MG63 (cell line): ENCODE measurements around the gene RAPGEF4. TPM values are rescaled to one million over a fixed set of nuclear protein-coding genes. Genes with fewer than 3 reads are reported as not detected.

ENCODE experiments used
- DNase-seq: peaks from one replicate; pipeline ENCODE4 v3.0.0-alpha.2; 2020
- H3K27me3 ChIP-seq: fragments of 250-450 bp; sonication (Bioruptor Pico); 2 replicates; pipeline ENCODE4 v1.5.1; 2020; ENCODE audit warnings: mild to moderate bottlenecking, moderate library complexity
- H3K36me3 ChIP-seq: fragments of 250-450 bp; sonication (Bioruptor Pico); 2 replicates; pipeline ENCODE4 v1.5.1; 2020; ENCODE audit warnings: mild to moderate bottlenecking, moderate library complexity
- H3K4me3 ChIP-seq: fragments of 250-450 bp; sonication (Bioruptor Pico); 2 replicates; pipeline ENCODE4 v1.5.1; 2020; ENCODE audit warnings: mild to moderate bottlenecking, moderate library complexity
- H3K9me3 ChIP-seq: fragments of 250-450 bp; sonication (Bioruptor Pico); 2 replicates; pipeline ENCODE4 v1.5.1; 2020; ENCODE audit warnings: mild to moderate bottlenecking, moderate library complexity
- total RNA-seq: library from RNA; depleted of rRNA; stranded (reverse); fragments of >200 nt; shearing (Covaris generic); gene quantifications from 2 replicates; pipeline ENCODE4 v1.2.3, GENCODE V29; 2014; ENCODE audit warnings: low replicate concordance

The RAPGEF4 gene
- total RNA-seq, 1 experiment from 2014 or later = not detected

- Histone ChIP-seq H3K9me3 (no peaks in the 10 kb centered on the region), H3K27me3 (no peaks in the 10 kb centered on the region)
Observed at GRCh38 chr2:172967036-172967982, 231.7 kb downstream of the RAPGEF4 start.

GRCh38 chr2:172968061-172968469 lies 232.4 kb downstream of the RAPGEF4 start:
- no peak overlapping the region for H3K4me3 ChIP-seq
- H3K9me3 ChIP-seq = no peaks in the 10 kb centered on the region
- peak; percentile 91 for DNase-seq
- no peaks in the 10 kb centered on the region for H3K36me3 ChIP-seq
- no peaks in the 10 kb centered on the region for H3K27me3 ChIP-seq

More at GRCh38 chr2:172967036-172967982, 231.7 kb downstream of the RAPGEF4 start:
- peaks cover under 1% of the 10 kb centered on the region; the same call in 1 of the 2 replicates for H3K36me3 ChIP-seq
- H3K4me3 ChIP-seq = no peak overlapping the region
- no peak for DNase-seq

- Histone ChIP-seq H3K36me3 (no peaks in the 10 kb centered on the region), H3K27me3 (no peaks in the 10 kb centered on the region), H3K9me3 (no peaks in the 10 kb centered on the region), H3K4me3 (no peak overlapping the region)
- no peak for DNase-seq
Observed at GRCh38 chr2:172969166-172969565, 233.5 kb downstream of the RAPGEF4 start.

- Histone ChIP-seq H3K27me3 (no peaks in the 10 kb centered on the region), H3K9me3 (no peaks in the 10 kb centered on the region), H3K4me3 (no peak overlapping the region), H3K36me3 (no peaks in the 10 kb centered on the region)
- no peak for DNase-seq
Observed at GRCh38 chr2:172969609-172970008, 234.0 kb downstream of the RAPGEF4 start.

GRCh38 chr2:172970660-172971059 lies 235.0 kb downstream of the RAPGEF4 start:
- no peak for DNase-seq
- Histone ChIP-seq H3K27me3 (0 out of 2 replicates have a peak, but pooled peaks cover 2% of the 10 kb centered on the region), H3K9me3 (no peaks in the 10 kb centered on the region), H3K4me3 (no peak overlapping the region), H3K36me3 (no peaks in the 10 kb centered on the region)

GRCh38 chr2:172972005-172972619 lies 236.5 kb downstream of the RAPGEF4 start:
- Histone ChIP-seq H3K36me3 (no peaks in the 10 kb centered on the region), H3K9me3 (no peaks in the 10 kb centered on the region)
- peak; percentile 39 for DNase-seq

GRCh38 chr2:172974762-172975161 lies 239.1 kb downstream of the RAPGEF4 start:
- Histone ChIP-seq H3K27me3 (0 out of 2 replicates have a peak, but pooled peaks cover 2% of the 10 kb centered on the region), H3K9me3 (no peaks in the 10 kb centered on the region), H3K36me3 (no peaks in the 10 kb centered on the region), H3K4me3 (no peak overlapping the region)
- no peak for DNase-seq

More at GRCh38 chr2:172972005-172972619, 236.5 kb downstream of the RAPGEF4 start:
- 0 out of 2 replicates have a peak, but pooled peaks cover 2% of the 10 kb centered on the region for H3K27me3 ChIP-seq
- no peak overlapping the region for H3K4me3 ChIP-seq

GRCh38 chr2:172976116-172976515 lies 240.5 kb downstream of the RAPGEF4 start:
- Histone ChIP-seq H3K9me3 (no peaks in the 10 kb centered on the region), H3K4me3 (no peak overlapping the region), H3K27me3 (peaks cover 2% of the 10 kb centered on the region; the same call in 1 of the 2 replicates), H3K36me3 (no peaks in the 10 kb centered on the region)
- DNase-seq = no peak

- no peaks in the 10 kb centered on the region for H3K36me3 ChIP-seq
- H3K9me3 ChIP-seq = no peaks in the 10 kb centered on the region
- DNase-seq = no peak
- H3K27me3 ChIP-seq = peaks cover 4% of the 10 kb centered on the region; the same call in 1 of the 2 replicates
- H3K4me3 ChIP-seq = no peak overlapping the region
Observed at GRCh38 chr2:172976816-172977215, 241.2 kb downstream of the RAPGEF4 start.

- Histone ChIP-seq H3K27me3 (peaks cover 4% of the 10 kb centered on the region; the same call in 1 of the 2 replicates), H3K4me3 (no peak overlapping the region), H3K36me3 (no peaks in the 10 kb centered on the region), H3K9me3 (no peaks in the 10 kb centered on the region)
- no peak for DNase-seq
Observed at GRCh38 chr2:172977270-172978062, 241.8 kb downstream of the RAPGEF4 start.

- no peaks in the 10 kb centered on the region for H3K9me3 ChIP-seq
- no peak overlapping the region for H3K4me3 ChIP-seq
- H3K27me3 ChIP-seq = peaks cover 4% of the 10 kb centered on the region; the same call in 1 of the 2 replicates
- H3K36me3 ChIP-seq = no peaks in the 10 kb centered on the region
- no peak for DNase-seq
Observed at GRCh38 chr2:172978063-172978383, 242.4 kb downstream of the RAPGEF4 start.

GRCh38 chr2:172985139-172985892 lies 249.7 kb downstream of the RAPGEF4 start:
- peak; percentile 86 for DNase-seq
- no peaks in the 10 kb centered on the region for H3K36me3 ChIP-seq
- H3K27me3 ChIP-seq = peaks cover 2% of the 10 kb centered on the region; the same call in 1 of the 2 replicates
- H3K9me3 ChIP-seq = no peaks in the 10 kb centered on the region
- H3K4me3 ChIP-seq = peak overlapping the region; percentile 16; the same call in 1 of the 2 replicates

- H3K36me3 ChIP-seq = no peaks in the 10 kb centered on the region
- H3K9me3 ChIP-seq = no peaks in the 10 kb centered on the region
- peaks cover 2% of the 10 kb centered on the region; the same call in 1 of the 2 replicates for H3K27me3 ChIP-seq
- DNase-seq = no peak
- H3K4me3 ChIP-seq = no peak overlapping the region
Observed at GRCh38 chr2:172986040-172986439, 250.4 kb downstream of the RAPGEF4 start.

GRCh38 chr2:172988728-172989127 lies 253.1 kb downstream of the RAPGEF4 start:
- Histone ChIP-seq H3K4me3 (no peak overlapping the region), H3K9me3 (no peaks in the 10 kb centered on the region), H3K36me3 (no peaks in the 10 kb centered on the region), H3K27me3 (no peaks in the 10 kb centered on the region)
- DNase-seq = no peak

GRCh38 chr2:172991031-172991430 lies 255.4 kb downstream of the RAPGEF4 start:
- H3K36me3 ChIP-seq = no peaks in the 10 kb centered on the region
- no peaks in the 10 kb centered on the region for H3K27me3 ChIP-seq
- DNase-seq = no peak
- no peaks in the 10 kb centered on the region for H3K9me3 ChIP-seq
- H3K4me3 ChIP-seq = no peak overlapping the region

- no peaks in the 10 kb centered on the region for H3K9me3 ChIP-seq
- H3K27me3 ChIP-seq = no peaks in the 10 kb centered on the region
- H3K36me3 ChIP-seq = no peaks in the 10 kb centered on the region
- no peak for DNase-seq
- H3K4me3 ChIP-seq = no peak overlapping the region
Observed at GRCh38 chr2:172993139-172993538, 257.5 kb downstream of the RAPGEF4 start.
